K562 (cell line): ENCODE measurements around the gene ARHGEF1. TPM values are rescaled to one million over a fixed set of nuclear protein-coding genes. Genes with fewer than 3 reads are reported as not detected.
A peak's percentile ranks its signal among the peaks of the same experiment; 100 is the strongest.

Experiments
- ATAC-seq: fragments of 200-7000 bp; cut with Tn5 transposase; 3 replicates; pipeline ENCODE4 v1.9.1; 2020; ENCODE audit warnings: moderate library complexity
- BruUV-seq: library from RNA; stranded (reverse); fragments of 400-500 nt; replicated peaks from 2 replicates; lab custom pipeline; 2021; lab: Mats Ljungman, UMichigan
- CTCF ChIA-PET: fragments of 300-600 bp; formaldehyde crosslinking; extraction: SDS; loops from one replicate; lab custom pipeline; 2021; ENCODE audit warnings: low intra/inter-chr PET ratio; lab: Yijun Ruan, JAX
- POLR2A ChIA-PET: fragments of 300-600, 350-650 bp; sonication (Branson Sonifier 250); formaldehyde crosslinking; extraction: SDS; loops from one replicate; lab custom pipeline; 2021; ENCODE audit warnings: antibody characterized with exemption, inconsistent platforms; lab: Yijun Ruan, JAX
- DNase-seq, 4 experiments: peaks; one replicate each; pipeline versions ENCODE4 v3.0.0 to v3.0.0-alpha.2; 2011 to 2018; ENCODE audit warnings: low spot score in 3 of 4, mixed read lengths in 3 of 4; ENCODE audit errors: extremely low read depth in 1 of 4
- FAIRE-seq: peaks from 2 replicates; lab custom pipeline; 2011; peaks lifted over from hg19 to GRCh38; lab: Jason Lieb, UNC
- H2AFZ ChIP-seq: 2 replicates; pipeline ENCODE4 v1.6.0; 2011; ENCODE audit warnings: low read depth, low read length, control low read depth, inconsistent platforms
- H3K27ac ChIP-seq: fragments of 200-600 bp; 3 replicates; pipeline ENCODE4 v1.8.0; 2011; ENCODE audit warnings: low read depth, mild to moderate bottlenecking, control low read depth, inconsistent platforms, low read length, moderate library complexity, mixed read lengths; ENCODE audit errors: extremely low read depth
- H3K27me3 ChIP-seq, 2 experiments: fragments of 300-600 bp in 1 of 2; 2 replicates in 1 of 2; 3 replicates in 1 of 2; pipeline versions ENCODE4 v1.6.0 to v1.8.0; 2011; ENCODE audit warnings: inconsistent platforms in 2 of 2, low read length in 2 of 2, mild to moderate bottlenecking in 1 of 2, mixed read lengths in 1 of 2, moderate library complexity in 1 of 2; ENCODE audit not compliant: control insufficient read depth in 2 of 2, insufficient read depth in 2 of 2
- H3K36me3 ChIP-seq: fragments of 300-600 bp; 3 replicates; pipeline ENCODE4 v1.8.0; 2011; ENCODE audit warnings: mild to moderate bottlenecking, low read length, inconsistent platforms; ENCODE audit not compliant: control insufficient read depth, insufficient read depth
- H3K4me1 ChIP-seq, 2 experiments: fragments of 200-600 bp in 1 of 2; replicated peaks in 1 of 2; 2 replicates in 1 of 2; 3 replicates in 1 of 2; pipeline versions ENCODE4 v1.5.1 to v1.8.0; 2011; ENCODE audit warnings: inconsistent platforms in 2 of 2, low read length in 2 of 2, mild to moderate bottlenecking in 1 of 2, mixed read lengths in 1 of 2, moderate library complexity in 1 of 2; ENCODE audit not compliant: control insufficient read depth in 2 of 2, insufficient read depth in 2 of 2
- H3K4me2 ChIP-seq: 2 replicates; pipeline ENCODE4 v1.6.1; 2011; ENCODE audit warnings: low read length, control low read depth, inconsistent platforms, mixed read lengths; ENCODE audit not compliant: insufficient read depth
- H3K4me3 ChIP-seq: fragments of 200-600 bp; sonication (generic), shearing (Covaris generic); 2 replicates; pipeline ENCODE4 v1.5.1; 2016; ENCODE audit warnings: control low read depth, inconsistent platforms
- H3K79me2 ChIP-seq: fragments of 200-600 bp; 3 replicates; pipeline ENCODE4 v1.8.0; 2011; ENCODE audit warnings: low read length, inconsistent platforms; ENCODE audit not compliant: control insufficient read depth, insufficient read depth
- H3K9ac ChIP-seq, 2 experiments: 2 replicates each; pipeline versions ENCODE4 v1.6.0 to v1.6.1; 2011; ENCODE audit warnings: low read depth in 2 of 2, low read length in 2 of 2, control low read depth in 1 of 2, inconsistent platforms in 1 of 2, mild to moderate bottlenecking in 1 of 2, mixed read lengths in 1 of 2; ENCODE audit not compliant: insufficient read depth in 1 of 2
- H3K9me1 ChIP-seq: one replicate; pipeline ENCODE4 v1.6.0; 2011; ENCODE audit warnings: inconsistent platforms, mild to moderate bottlenecking, low read length, moderate library complexity; ENCODE audit not compliant: control insufficient read depth, insufficient read depth
- H3K9me3 ChIP-seq: replicated peaks from 2 replicates; pipeline ENCODE4 v1.5.1; 2011; ENCODE audit warnings: low read depth, low read length, inconsistent platforms; ENCODE audit not compliant: control insufficient read depth, insufficient read depth
- H4K20me1 ChIP-seq: replicated peaks from 2 replicates; pipeline ENCODE4 v1.6.1; 2011; ENCODE audit warnings: low read length, inconsistent platforms, mixed read lengths; ENCODE audit not compliant: control insufficient read depth, insufficient read depth
- GTF2A2 ChIP-seq: IDR thresholded peaks from 2 replicates; pipeline ENCODE4 v1.6.1; 2016; ENCODE audit warnings: mild to moderate bottlenecking, missing genetic modification characterization, missing compliant biosample characterization
- HOXB6 ChIP-seq: fragments of 250-450 bp; sonication (Bioruptor Pico); IDR thresholded peaks from 2 replicates; pipeline ENCODE4 v1.5.1; 2022; ENCODE audit warnings: mild to moderate bottlenecking, borderline replicate concordance
- POLR2A ChIP-seq: fragments of 450-650 bp; conservative IDR thresholded peaks from 2 replicates; pipeline ENCODE4 v1.6.1; 2016
- SUPT5H ChIP-seq: fragments of 450-650 bp; IDR thresholded peaks from 2 replicates; pipeline ENCODE4 v1.6.1; 2016
- VEZF1 ChIP-seq: fragments of 200-800 bp; sonication (Bioruptor generic); IDR thresholded peaks from 2 replicates; pipeline ENCODE4 v1.6.1; 2017; ENCODE audit warnings: missing genetic modification characterization, missing compliant biosample characterization
- ZBTB33 ChIP-seq: sonication (generic); formaldehyde crosslinking; IDR thresholded peaks from 2 replicates; pipeline ENCODE4 v1.8.1; 2023; ENCODE audit warnings: mild to moderate bottlenecking, missing genetic modification reagents
- WGBS: fragments of 100-300 bp; shearing (Covaris generic); methylation state at CpG from one replicate; pipeline ENCODE4 v1.1.6; 2016; ENCODE audit warnings: low coverage, mixed read lengths; ENCODE audit not compliant: insufficient coverage; ENCODE audit errors: missing lambda C conversion rate; 5-methylcytosine and 5-hydroxymethylcytosine counted together
- in situ Hi-C: fragments of 300-500 bp; cut with MboI; formaldehyde crosslinking; loops from 4 replicates; pipeline ENCODE4 v1.15.0; 2018; ENCODE audit warnings: inconsistent platforms, mixed read lengths
- intact Hi-C: fragments of 100-400 bp; cut with micrococcal nuclease; formaldehyde crosslinking; loops from 2 replicates; pipeline ENCODE4 v1.14.2; 2022
- polyA plus RNA-seq, 8 experiments: library from polyadenylated mRNA; depleted of rRNA in 4 of 8; stranded (reverse) in 5 of 8; unstranded in 3 of 8; fragments of >200 nt; fragmentation: Nextera tagmentation in 2 of 8; fragmentation: Illumina TruSeq in 1 of 8; extraction: Ambion mirVana in 2 of 8; extraction: Trizol in 1 of 8; gene quantifications; 2 replicates each; pipeline versions ENCODE4 v1.2.1 to v1.2.3, GENCODE V29; 2011 to 2014; ENCODE audit warnings: inconsistent platforms in 1 of 8, missing spikeins in 1 of 8
- total RNA-seq, 7 experiments: library from RNA; depleted of rRNA in 6 of 7; stranded (reverse); fragments of >200 nt in 6 of 7; fragmentation: Illumina TruSeq in 2 of 7; extraction: Trizol in 2 of 7; gene quantifications; 2 replicates each; pipeline versions ENCODE4 v1.2.1 to v1.2.3, GENCODE V29; 2011 to 2021; ENCODE audit warnings: low replicate concordance in 1 of 7

ARHGEF1 gene
- total and polyA plus RNA-seq, 9 of the 15 experiments (the other 6 are each of a cell fraction or from before 2014, with no cell fraction given), result 1.9 to 149 (median 29.8) TPM

- TF ChIP-seq POLR2A (peak; percentile 64; the same call in 1 of the 2 replicates), HOXB6 (CRISPR knock-in tag) (no peak), ZBTB33 (CRISPR knock-in tag) (0 out of 2 replicates have a peak, but pooled peaks have one; percentile 27), SUPT5H (peak; percentile 29), VEZF1 (0 out of 2 replicates have a peak, but pooled peaks have one; percentile 16), GTF2A2 (tag) (no peak)
- TF ChIP-seq, all 486 proteins: peak for 4
- in situ Hi-C loops (loop anchor here (5.0 kb wide), 1 partner anchor 77 kb away; no protein-coding TSS in a partner anchor), intact Hi-C loops (no loop called here)
- BruUV-seq, result no TSS peak
- 80% methylated on average over 3 of the region's 3 CpGs for WGBS
- peaks cover 45% of the 10 kb centered on the region for H4K20me1 ChIP-seq
- FAIRE-seq, result no peak
- CTCF ChIA-PET, result no interaction called here
- peaks cover 27% of the 10 kb centered on the region for H3K79me2 ChIP-seq
- H3K4me1 ChIP-seq, result peaks cover under 1 to 28% of the 10 kb centered on the region in 2 experiments; a peak in 3 of 5 replicates
- no peak overlapping the region for H3K27ac ChIP-seq
- H3K4me3 ChIP-seq, result no peak overlapping the region
- no peak for DNase-seq
- peaks cover 59% of the 10 kb centered on the region; the same call in 2 of the 3 replicates for H3K36me3 ChIP-seq
- H2AFZ ChIP-seq, result no peak overlapping the region
- POLR2A ChIA-PET, result interaction anchor here (0.6 to 6.2 kb wide), 9 partner anchors 10 to 96 kb away, joined by 3 to 54 read pairs (median 3); partner anchors contain the start of gene RPS19
- ATAC-seq, result no peak
- no peak overlapping the region for H3K4me2 ChIP-seq
- H3K9ac ChIP-seq, result 0 out of 4 replicates have a peak overlapping the region, but pooled peaks of 1 of the 2 experiments have one; percentile 19
- no peaks in the 10 kb centered on the region for H3K27me3 ChIP-seq
- no peaks in the 10 kb centered on the region for H3K9me1 ChIP-seq
- no peaks in the 10 kb centered on the region for H3K9me3 ChIP-seq
These were observed 12.5 kb upstream of the ARHGEF1 start for GRCh38 chr19:41870401-41870873.
